WTC11 (cell line): ENCODE measurements around the gene SH3TC1.

ENCODE experiments used
- CREB1 ChIP-seq: sonication (generic); formaldehyde crosslinking; IDR thresholded peaks from 2 replicates; pipeline ENCODE4 v1.8.0; 2023; ENCODE audit warnings: mild to moderate bottlenecking, missing genetic modification reagents
- GABPB1 ChIP-seq: sonication (generic); formaldehyde crosslinking; IDR thresholded peaks from 2 replicates; pipeline ENCODE4 v1.8.1; 2023; ENCODE audit warnings: mild to moderate bottlenecking, missing genetic modification reagents
- JUN ChIP-seq: sonication (generic); formaldehyde crosslinking; IDR thresholded peaks from 2 replicates; pipeline ENCODE4 v1.8.0; 2023; ENCODE audit warnings: mild to moderate bottlenecking, missing genetic modification reagents
- KAT7 ChIP-seq: sonication (generic); formaldehyde crosslinking; IDR thresholded peaks from 2 replicates; pipeline ENCODE4 v1.8.1; 2023; ENCODE audit warnings: missing genetic modification reagents, mild to moderate bottlenecking, borderline replicate concordance
- NR1H2 ChIP-seq: sonication (generic); formaldehyde crosslinking; IDR thresholded peaks from 2 replicates; pipeline ENCODE4 v1.9.0; 2021; ENCODE audit warnings: mild to moderate bottlenecking, moderate library complexity, missing genetic modification reagents
- NR3C1 ChIP-seq: sonication (generic); formaldehyde crosslinking; conservative IDR thresholded peaks from 2 replicates; pipeline ENCODE4 v1.8.1; 2023; ENCODE audit warnings: low read depth, mild to moderate bottlenecking, missing genetic modification reagents
- TCF7 ChIP-seq: sonication (generic); formaldehyde crosslinking; IDR thresholded peaks from 2 replicates; pipeline ENCODE4 v1.8.0; 2022; ENCODE audit warnings: mild to moderate bottlenecking, low read depth, missing genetic modification reagents, moderate library complexity
- ZNF138 ChIP-seq: sonication (generic); formaldehyde crosslinking; conservative IDR thresholded peaks from 2 replicates; pipeline ENCODE4 v1.8.1; 2022; ENCODE audit warnings: mild to moderate bottlenecking, moderate library complexity, missing genetic modification reagents
- ZNF232 ChIP-seq: sonication (generic); formaldehyde crosslinking; IDR thresholded peaks from 2 replicates; pipeline ENCODE4 v1.8.0; 2022; ENCODE audit warnings: mild to moderate bottlenecking, missing genetic modification reagents
- TF ChIP-seq, protein P1 (sequence below): fragments of 200-600 bp; IDR thresholded peaks from 2 replicates; pipeline ENCODE4 v1.8.0; 2022; ENCODE audit warnings: antibody characterized with exemption
- TF ChIP-seq, protein P2 (sequence below): sonication (generic); formaldehyde crosslinking; IDR thresholded peaks from 2 replicates; pipeline ENCODE4 v1.8.0; 2023; ENCODE audit warnings: mild to moderate bottlenecking, missing genetic modification reagents
- TF ChIP-seq, protein P3 (sequence below): sonication (generic); formaldehyde crosslinking; IDR thresholded peaks from 2 replicates; pipeline ENCODE4 v1.8.1; 2023; ENCODE audit warnings: mild to moderate bottlenecking, missing genetic modification reagents, moderate library complexity
- TF ChIP-seq, protein P4 (sequence below): sonication (generic); formaldehyde crosslinking; IDR thresholded peaks from 2 replicates; pipeline ENCODE4 v1.8.0; 2022; ENCODE audit warnings: missing genetic modification reagents
- TF ChIP-seq, protein P5 (sequence below): sonication (generic); formaldehyde crosslinking; IDR thresholded peaks from 2 replicates; pipeline ENCODE4 v1.8.1; 2023; ENCODE audit warnings: mild to moderate bottlenecking, moderate library complexity, missing genetic modification reagents

DNA sequence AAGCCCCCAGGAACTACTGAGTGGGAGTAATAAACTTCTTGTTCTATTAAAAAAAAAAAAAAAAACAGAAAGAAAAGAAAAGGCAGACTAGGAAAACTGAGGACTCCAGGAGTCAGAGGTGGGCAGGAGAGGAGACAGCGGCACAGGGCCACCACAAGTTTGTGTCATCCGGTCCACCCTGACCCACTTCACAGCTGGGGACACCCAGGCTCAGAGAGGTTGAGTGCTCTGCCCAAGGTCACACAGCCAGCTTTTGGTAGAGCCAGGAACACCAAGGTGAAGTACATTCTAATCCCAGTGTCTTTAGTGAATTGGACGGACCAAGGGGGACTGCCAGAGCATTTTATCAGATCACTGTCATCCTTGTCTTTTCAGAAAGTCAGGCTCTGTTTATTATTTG is 24.1 kb upstream of the SH3TC1 start:
- TF ChIP-seq, protein P1, sequence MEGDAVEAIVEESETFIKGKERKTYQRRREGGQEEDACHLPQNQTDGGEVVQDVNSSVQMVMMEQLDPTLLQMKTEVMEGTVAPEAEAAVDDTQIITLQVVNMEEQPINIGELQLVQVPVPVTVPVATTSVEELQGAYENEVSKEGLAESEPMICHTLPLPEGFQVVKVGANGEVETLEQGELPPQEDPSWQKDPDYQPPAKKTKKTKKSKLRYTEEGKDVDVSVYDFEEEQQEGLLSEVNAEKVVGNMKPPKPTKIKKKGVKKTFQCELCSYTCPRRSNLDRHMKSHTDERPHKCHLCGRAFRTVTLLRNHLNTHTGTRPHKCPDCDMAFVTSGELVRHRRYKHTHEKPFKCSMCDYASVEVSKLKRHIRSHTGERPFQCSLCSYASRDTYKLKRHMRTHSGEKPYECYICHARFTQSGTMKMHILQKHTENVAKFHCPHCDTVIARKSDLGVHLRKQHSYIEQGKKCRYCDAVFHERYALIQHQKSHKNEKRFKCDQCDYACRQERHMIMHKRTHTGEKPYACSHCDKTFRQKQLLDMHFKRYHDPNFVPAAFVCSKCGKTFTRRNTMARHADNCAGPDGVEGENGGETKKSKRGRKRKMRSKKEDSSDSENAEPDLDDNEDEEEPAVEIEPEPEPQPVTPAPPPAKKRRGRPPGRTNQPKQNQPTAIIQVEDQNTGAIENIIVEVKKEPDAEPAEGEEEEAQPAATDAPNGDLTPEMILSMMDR, result no peak
- TF ChIP-seq, protein P2, sequence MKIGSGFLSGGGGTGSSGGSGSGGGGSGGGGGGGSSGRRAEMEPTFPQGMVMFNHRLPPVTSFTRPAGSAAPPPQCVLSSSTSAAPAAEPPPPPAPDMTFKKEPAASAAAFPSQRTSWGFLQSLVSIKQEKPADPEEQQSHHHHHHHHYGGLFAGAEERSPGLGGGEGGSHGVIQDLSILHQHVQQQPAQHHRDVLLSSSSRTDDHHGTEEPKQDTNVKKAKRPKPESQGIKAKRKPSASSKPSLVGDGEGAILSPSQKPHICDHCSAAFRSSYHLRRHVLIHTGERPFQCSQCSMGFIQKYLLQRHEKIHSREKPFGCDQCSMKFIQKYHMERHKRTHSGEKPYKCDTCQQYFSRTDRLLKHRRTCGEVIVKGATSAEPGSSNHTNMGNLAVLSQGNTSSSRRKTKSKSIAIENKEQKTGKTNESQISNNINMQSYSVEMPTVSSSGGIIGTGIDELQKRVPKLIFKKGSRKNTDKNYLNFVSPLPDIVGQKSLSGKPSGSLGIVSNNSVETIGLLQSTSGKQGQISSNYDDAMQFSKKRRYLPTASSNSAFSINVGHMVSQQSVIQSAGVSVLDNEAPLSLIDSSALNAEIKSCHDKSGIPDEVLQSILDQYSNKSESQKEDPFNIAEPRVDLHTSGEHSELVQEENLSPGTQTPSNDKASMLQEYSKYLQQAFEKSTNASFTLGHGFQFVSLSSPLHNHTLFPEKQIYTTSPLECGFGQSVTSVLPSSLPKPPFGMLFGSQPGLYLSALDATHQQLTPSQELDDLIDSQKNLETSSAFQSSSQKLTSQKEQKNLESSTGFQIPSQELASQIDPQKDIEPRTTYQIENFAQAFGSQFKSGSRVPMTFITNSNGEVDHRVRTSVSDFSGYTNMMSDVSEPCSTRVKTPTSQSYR (CRISPR knock-in tag), result no peak
- TF ChIP-seq, protein P3, sequence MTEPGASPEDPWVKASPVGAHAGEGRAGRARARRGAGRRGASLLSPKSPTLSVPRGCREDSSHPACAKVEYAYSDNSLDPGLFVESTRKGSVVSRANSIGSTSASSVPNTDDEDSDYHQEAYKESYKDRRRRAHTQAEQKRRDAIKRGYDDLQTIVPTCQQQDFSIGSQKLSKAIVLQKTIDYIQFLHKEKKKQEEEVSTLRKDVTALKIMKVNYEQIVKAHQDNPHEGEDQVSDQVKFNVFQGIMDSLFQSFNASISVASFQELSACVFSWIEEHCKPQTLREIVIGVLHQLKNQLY (CRISPR knock-in tag), result no peak
- TF ChIP-seq KAT7 (CRISPR knock-in tag) (no peak), ZNF232 (CRISPR knock-in tag) (no peak), JUN (CRISPR knock-in tag) (no peak), NR1H2 (CRISPR knock-in tag) (no peak), GABPB1 (CRISPR knock-in tag) (no peak), TCF7 (CRISPR knock-in tag) (no peak), NR3C1 (CRISPR knock-in tag) (no peak), CREB1 (CRISPR knock-in tag) (no peak), ZNF138 (no peak)
- TF ChIP-seq, protein P4, sequence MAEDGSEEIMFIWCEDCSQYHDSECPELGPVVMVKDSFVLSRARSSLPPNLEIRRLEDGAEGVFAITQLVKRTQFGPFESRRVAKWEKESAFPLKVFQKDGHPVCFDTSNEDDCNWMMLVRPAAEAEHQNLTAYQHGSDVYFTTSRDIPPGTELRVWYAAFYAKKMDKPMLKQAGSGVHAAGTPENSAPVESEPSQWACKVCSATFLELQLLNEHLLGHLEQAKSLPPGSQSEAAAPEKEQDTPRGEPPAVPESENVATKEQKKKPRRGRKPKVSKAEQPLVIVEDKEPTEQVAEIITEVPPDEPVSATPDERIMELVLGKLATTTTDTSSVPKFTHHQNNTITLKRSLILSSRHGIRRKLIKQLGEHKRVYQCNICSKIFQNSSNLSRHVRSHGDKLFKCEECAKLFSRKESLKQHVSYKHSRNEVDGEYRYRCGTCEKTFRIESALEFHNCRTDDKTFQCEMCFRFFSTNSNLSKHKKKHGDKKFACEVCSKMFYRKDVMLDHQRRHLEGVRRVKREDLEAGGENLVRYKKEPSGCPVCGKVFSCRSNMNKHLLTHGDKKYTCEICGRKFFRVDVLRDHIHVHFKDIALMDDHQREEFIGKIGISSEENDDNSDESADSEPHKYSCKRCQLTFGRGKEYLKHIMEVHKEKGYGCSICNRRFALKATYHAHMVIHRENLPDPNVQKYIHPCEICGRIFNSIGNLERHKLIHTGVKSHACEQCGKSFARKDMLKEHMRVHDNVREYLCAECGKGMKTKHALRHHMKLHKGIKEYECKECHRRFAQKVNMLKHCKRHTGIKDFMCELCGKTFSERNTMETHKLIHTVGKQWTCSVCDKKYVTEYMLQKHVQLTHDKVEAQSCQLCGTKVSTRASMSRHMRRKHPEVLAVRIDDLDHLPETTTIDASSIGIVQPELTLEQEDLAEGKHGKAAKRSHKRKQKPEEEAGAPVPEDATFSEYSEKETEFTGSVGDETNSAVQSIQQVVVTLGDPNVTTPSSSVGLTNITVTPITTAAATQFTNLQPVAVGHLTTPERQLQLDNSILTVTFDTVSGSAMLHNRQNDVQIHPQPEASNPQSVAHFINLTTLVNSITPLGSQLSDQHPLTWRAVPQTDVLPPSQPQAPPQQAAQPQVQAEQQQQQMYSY, result no peak
- TF ChIP-seq, protein P5, sequence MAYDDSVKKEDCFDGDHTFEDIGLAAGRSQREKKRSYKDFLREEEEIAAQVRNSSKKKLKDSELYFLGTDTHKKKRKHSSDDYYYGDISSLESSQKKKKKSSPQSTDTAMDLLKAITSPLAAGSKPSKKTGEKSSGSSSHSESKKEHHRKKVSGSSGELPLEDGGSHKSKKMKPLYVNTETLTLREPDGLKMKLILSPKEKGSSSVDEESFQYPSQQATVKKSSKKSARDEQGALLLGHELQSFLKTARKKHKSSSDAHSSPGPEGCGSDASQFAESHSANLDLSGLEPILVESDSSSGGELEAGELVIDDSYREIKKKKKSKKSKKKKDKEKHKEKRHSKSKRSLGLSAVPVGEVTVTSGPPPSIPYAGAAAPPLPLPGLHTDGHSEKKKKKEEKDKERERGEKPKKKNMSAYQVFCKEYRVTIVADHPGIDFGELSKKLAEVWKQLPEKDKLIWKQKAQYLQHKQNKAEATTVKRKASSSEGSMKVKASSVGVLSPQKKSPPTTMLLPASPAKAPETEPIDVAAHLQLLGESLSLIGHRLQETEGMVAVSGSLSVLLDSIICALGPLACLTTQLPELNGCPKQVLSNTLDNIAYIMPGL (CRISPR knock-in tag), result no peak
